Suprapubic skin (tissue), 4 donors: Measurements from ENCODE around the gene TMEM62. TPM values are rescaled to one million over a fixed set of nuclear protein-coding genes. Genes with fewer than 3 reads are reported as not detected.
A peak's percentile ranks its signal among the peaks of the same experiment; 100 is the strongest.

Source experiments
- DNase-seq, 2 donors: peaks; one replicate each; pipeline ENCODE4 v3.0.0-alpha.2; 2019; ENCODE audit warnings: low spot score in 2 of 2
- H3K27ac ChIP-seq: fragments of 200-600 bp; sonication (generic); one replicate; pipeline ENCODE4 v1.5.1; 2019
- H3K27me3 ChIP-seq: fragments of 200-600 bp; sonication (generic); one replicate; pipeline ENCODE4 v1.5.1; 2019
- H3K36me3 ChIP-seq: fragments of 200-600 bp; sonication (generic); one replicate; pipeline ENCODE4 v1.5.1; 2019
- H3K4me1 ChIP-seq: fragments of 200-600 bp; sonication (generic); one replicate; pipeline ENCODE4 v1.5.1; 2019
- H3K4me3 ChIP-seq: fragments of 200-600 bp; sonication (generic); one replicate; pipeline ENCODE4 v1.5.1; 2019; ENCODE audit warnings: mild to moderate bottlenecking
- H3K9me3 ChIP-seq: fragments of 200-600 bp; sonication (generic); one replicate; pipeline ENCODE4 v1.5.1; 2019
- EP300 ChIP-seq: sonication (generic); formaldehyde crosslinking; IDR thresholded peaks from one replicate; pipeline ENCODE4 v1.6.1; 2017; ENCODE audit warnings: antibody characterized with exemption
- POLR2A ChIP-seq, 2 donors: fragments of 450-650 bp; IDR thresholded peaks; one replicate each; pipeline ENCODE4 v1.6.1; 2017; ENCODE audit warnings: antibody characterized with exemption in 2 of 2, mild to moderate bottlenecking in 2 of 2, moderate library complexity in 2 of 2
- POLR2AphosphoS5 ChIP-seq, 3 donors: sonication (generic); formaldehyde crosslinking; IDR thresholded peaks; one replicate each; pipeline ENCODE4 v1.6.1; 2017; ENCODE audit warnings: antibody characterized with exemption in 3 of 3
- WGBS: methylation state at CpG from one replicate; pipeline ENCODE4 v1.1.5; 2018; 5-methylcytosine and 5-hydroxymethylcytosine counted together
- total RNA-seq, 4 donors: library from RNA; depleted of rRNA; stranded (reverse); fragments of >200 nt; gene quantifications; one replicate each; pipeline ENCODE4 v1.1.0, GENCODE V29; 2016
- TF ChIP-seq, protein P1 (sequence below), 2 donors: fragments of 200-600 bp in 1 of 2; fragments of 450-650 bp in 1 of 2; sonication (generic) in 1 of 2; IDR thresholded peaks; one replicate each; pipeline ENCODE4 v1.5.1; 2016 to 2019; ENCODE audit warnings: antibody characterized with exemption in 2 of 2, mild to moderate bottlenecking in 1 of 2, moderate library complexity in 1 of 2

Gene TMEM62
- total RNA-seq, 4 donors from 2014 or later = 12.5 to 31.3 (median 20.3) TPM

DNA sequence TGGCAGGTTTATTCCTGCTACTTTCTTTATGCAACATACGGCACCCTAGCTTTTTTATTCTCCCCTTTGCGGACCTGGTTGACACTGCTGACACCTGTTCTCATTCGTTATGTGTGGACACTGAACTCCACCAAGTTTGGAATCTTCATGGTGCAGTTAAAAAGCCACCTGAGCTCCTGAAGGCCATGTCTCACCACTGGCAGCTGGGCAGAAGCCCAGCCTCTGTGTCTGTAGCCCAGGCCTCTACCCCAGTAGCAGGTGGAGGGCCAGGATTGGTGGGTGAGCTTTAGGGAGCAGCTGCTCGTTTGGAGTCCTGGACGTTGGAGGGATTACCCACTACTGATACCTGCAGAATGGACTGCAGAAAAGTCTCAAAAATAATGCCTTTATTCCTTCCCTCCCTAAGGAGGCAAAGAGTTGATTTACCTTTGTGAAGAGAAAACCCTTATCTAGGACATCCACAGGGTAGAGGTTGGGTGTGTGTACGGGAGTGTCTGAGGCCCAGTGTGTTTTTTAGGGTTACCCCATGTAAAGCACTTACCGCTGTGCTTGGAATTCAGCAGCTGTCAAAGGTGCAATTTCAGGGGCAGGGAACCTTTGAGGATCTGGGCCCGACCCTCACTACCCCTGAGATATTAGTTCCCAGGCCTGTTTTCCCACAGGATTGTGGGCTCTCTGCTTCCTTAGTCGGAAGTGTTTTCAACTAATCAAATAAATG, 51.2 kb downstream of the TMEM62 start:
- no peaks in the 10 kb centered on the region for H3K9me3 ChIP-seq
- no peaks in the 10 kb centered on the region for H3K27me3 ChIP-seq
- TF ChIP-seq EP300 (no peak), POLR2AphosphoS5 (IDR thresholded peaks at IDR 0.05) (no peak), POLR2A (IDR thresholded peaks at IDR 0.05) (no peak)
- TF ChIP-seq, protein P1, sequence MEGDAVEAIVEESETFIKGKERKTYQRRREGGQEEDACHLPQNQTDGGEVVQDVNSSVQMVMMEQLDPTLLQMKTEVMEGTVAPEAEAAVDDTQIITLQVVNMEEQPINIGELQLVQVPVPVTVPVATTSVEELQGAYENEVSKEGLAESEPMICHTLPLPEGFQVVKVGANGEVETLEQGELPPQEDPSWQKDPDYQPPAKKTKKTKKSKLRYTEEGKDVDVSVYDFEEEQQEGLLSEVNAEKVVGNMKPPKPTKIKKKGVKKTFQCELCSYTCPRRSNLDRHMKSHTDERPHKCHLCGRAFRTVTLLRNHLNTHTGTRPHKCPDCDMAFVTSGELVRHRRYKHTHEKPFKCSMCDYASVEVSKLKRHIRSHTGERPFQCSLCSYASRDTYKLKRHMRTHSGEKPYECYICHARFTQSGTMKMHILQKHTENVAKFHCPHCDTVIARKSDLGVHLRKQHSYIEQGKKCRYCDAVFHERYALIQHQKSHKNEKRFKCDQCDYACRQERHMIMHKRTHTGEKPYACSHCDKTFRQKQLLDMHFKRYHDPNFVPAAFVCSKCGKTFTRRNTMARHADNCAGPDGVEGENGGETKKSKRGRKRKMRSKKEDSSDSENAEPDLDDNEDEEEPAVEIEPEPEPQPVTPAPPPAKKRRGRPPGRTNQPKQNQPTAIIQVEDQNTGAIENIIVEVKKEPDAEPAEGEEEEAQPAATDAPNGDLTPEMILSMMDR (IDR thresholded peaks at IDR 0.05) = no peak
- H3K36me3 ChIP-seq = peaks cover 19% of the 10 kb centered on the region
- peak overlapping the region; percentile 91 for H3K4me3 ChIP-seq
- peaks cover 26% of the 10 kb centered on the region for H3K4me1 ChIP-seq
- WGBS = 72% methylated on average over 8 of the region's 9 CpGs
- H3K27ac ChIP-seq = peak overlapping the region; percentile 89
- no peak for DNase-seq

DNA sequence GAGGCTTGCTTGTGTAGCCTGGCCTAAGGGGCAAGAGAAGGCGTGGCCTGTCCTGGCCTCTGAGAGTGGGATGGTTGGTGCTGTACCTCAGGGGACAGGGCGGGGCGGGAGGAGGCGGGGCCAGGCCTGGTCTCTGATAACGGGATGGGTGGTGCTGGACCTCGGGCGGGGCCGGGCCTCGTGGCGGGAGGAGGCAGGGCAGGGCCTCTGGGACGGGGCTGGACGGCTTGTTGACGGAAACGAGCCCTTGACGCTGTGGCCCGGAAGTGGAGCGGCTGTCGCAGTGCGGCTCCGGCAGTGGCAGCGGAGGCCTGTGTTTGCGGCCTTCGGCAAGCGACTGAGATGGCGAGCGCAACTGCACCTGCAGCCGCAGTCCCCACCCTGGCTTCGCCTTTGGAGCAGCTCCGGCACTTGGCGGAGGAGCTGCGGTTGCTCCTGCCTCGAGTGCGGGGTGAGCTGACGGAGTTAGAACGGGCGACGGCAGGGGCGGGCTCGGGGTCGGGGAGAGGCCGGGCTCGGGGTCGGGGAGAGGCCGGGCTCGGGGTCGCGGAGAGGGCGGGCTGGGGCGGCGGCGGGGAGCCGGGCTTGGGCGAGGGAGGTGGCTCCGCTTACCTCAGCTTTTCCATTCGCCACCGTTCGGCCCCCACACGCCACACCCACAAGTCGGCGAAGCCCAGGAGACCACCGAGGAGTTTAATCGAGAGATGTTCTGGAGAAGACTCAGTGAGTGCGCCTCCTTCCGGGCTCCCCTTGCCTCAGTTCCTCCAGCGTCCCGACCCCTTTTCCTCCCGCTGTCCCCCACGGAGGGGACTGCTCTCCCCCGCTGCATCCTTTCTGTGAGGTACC, 52.0 kb downstream of the TMEM62 start, which contains the start of gene CCNDBP1:
TSS of gene CCNDBP1 (plus strand) at position 247 of the 846 bp plus-strand sequence. CDS start at position 343, 96 bp downstream.
- H3K4me1 ChIP-seq = peaks cover 31% of the 10 kb centered on the region
- peaks cover 27% of the 10 kb centered on the region for H3K36me3 ChIP-seq
- H3K9me3 ChIP-seq = no peaks in the 10 kb centered on the region
- DNase-seq = peak; percentile 97
- peak within 1 kb of the TSS; percentile 89 for H3K27ac ChIP-seq
- TF ChIP-seq EP300 (no peak), POLR2A (IDR thresholded peaks at IDR 0.05) (peak; percentile 51 to 77), POLR2AphosphoS5 (IDR thresholded peaks at IDR 0.05) (peak in 2 of 3 donors; percentile 86 to 91)
- TF ChIP-seq, protein P1 (IDR thresholded peaks at IDR 0.05) = no peak
- under 1% methylated on average over 45 of the region's 69 CpGs for WGBS
- H3K4me3 ChIP-seq = peak within 1 kb of the TSS; percentile 91
- H3K27me3 ChIP-seq = no peaks in the 10 kb centered on the region

DNA sequence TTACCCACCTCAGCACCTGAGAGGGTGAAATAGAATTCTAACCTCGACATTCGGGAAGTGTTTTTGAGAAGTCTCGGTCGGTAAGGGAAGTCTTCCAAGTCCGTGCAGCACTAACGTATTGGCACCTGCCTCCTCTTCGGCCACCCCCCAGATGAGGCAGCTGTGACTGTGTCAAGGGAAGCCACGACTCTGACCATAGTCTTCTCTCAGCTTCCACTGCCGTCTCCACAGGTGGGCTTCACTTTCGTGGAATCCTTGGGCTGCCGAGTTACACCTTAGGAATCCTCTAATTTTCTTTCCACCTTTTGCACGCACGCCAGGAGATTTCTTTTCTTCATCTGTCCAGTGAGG, 52.6 kb downstream of the TMEM62 start:
- peaks cover 32% of the 10 kb centered on the region for H3K36me3 ChIP-seq
- H3K27ac ChIP-seq = peak overlapping the region; percentile 89
- TF ChIP-seq POLR2A (IDR thresholded peaks at IDR 0.05) = no peak
- TF ChIP-seq, protein P1 (IDR thresholded peaks at IDR 0.05) = no peak
- no peak for TF ChIP-seq EP300
- no peak for TF ChIP-seq POLR2AphosphoS5 (IDR thresholded peaks at IDR 0.05)
- peak overlapping the region; percentile 91 for H3K4me3 ChIP-seq
- 1% methylated on average over 13 of the region's 13 CpGs for WGBS
- H3K9me3 ChIP-seq = no peaks in the 10 kb centered on the region
- peaks cover 31% of the 10 kb centered on the region for H3K4me1 ChIP-seq
- DNase-seq = no peak
- H3K27me3 ChIP-seq = no peaks in the 10 kb centered on the region

DNA sequence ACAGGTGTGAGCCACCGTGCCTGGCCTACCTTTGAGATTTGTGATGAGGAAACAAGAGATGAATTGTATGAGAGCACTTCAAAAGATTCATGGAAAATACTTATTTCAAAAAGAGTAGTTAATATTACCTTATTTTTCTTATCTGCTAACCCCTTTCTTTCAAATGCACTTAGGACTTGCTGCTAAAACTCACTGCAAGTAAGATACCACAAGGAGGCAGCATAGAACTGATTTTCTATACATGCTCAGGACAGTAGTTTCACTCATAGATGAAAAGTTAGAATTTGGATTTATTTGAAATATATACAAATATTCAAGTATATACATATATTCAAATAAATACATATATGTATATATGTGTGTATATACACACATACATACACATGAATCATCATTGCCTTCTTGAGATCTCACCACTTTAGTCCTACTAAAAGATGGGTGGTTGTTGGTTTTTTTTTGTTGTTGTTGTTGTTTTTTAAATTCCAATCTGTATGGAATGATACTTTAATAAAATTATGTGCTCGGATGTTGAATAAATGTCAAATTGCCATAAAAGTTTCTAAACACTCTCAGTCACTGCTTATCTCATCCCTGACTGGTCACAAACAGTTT, 54.3 kb downstream of the TMEM62 start:
- Histone ChIP-seq H3K9me3 (no peaks in the 10 kb centered on the region), H3K36me3 (peaks cover 34% of the 10 kb centered on the region), H3K27ac (no peak overlapping the region), H3K4me3 (no peak overlapping the region), H3K27me3 (no peaks in the 10 kb centered on the region), H3K4me1 (peaks cover 31% of the 10 kb centered on the region)
- no peak for DNase-seq
- WGBS = 86% methylated on average over 2 of the region's 2 CpGs
- TF ChIP-seq POLR2AphosphoS5 (IDR thresholded peaks at IDR 0.05) (no peak), POLR2A (IDR thresholded peaks at IDR 0.05) (no peak), EP300 (no peak)
- TF ChIP-seq, protein P1 (IDR thresholded peaks at IDR 0.05) = peak; percentile 32 to 33
